GM23338 (cell line): ENCODE results near the gene DDC. TPM values are rescaled to one million over a fixed set of nuclear protein-coding genes. Genes with fewer than 3 reads are reported as not detected.

ENCODE experiments used
- ATAC-seq: fragments of 200-7000 bp; cut with Tn5 transposase; 3 replicates; pipeline ENCODE4 v1.9.1; 2020
- DNase-seq: peaks from one replicate; pipeline ENCODE4 v3.0.0-alpha.2; 2015; ENCODE audit warnings: low spot score
- H2AFZ ChIP-seq: fragments of 200-600 bp; sonication (generic); 2 replicates; pipeline ENCODE4 v1.8.0; 2016; ENCODE audit warnings: antibody characterized with exemption, mild to moderate bottlenecking, moderate library complexity
- H3F3A ChIP-seq: fragments of 200-600 bp; sonication (generic); replicated peaks from 2 replicates; pipeline ENCODE4 v1.8.0; 2017; ENCODE audit warnings: antibody characterized with exemption, mixed run types, low read depth
- H3K27ac ChIP-seq: fragments of 200-600 bp; sonication (generic); 2 replicates; pipeline ENCODE4 v1.6.1; 2016; ENCODE audit warnings: low read depth
- H3K27me3 ChIP-seq: fragments of 200-600 bp; sonication (generic); 2 replicates; pipeline ENCODE4 v1.8.0; 2016; ENCODE audit warnings: mild to moderate bottlenecking, mixed run types, moderate library complexity; ENCODE audit not compliant: insufficient read depth
- H3K36me3 ChIP-seq: fragments of 200-600 bp; sonication (generic); 2 replicates; pipeline ENCODE4 v1.8.0; 2016; ENCODE audit warnings: mild to moderate bottlenecking; ENCODE audit not compliant: insufficient read depth
- H3K4me1 ChIP-seq: fragments of 200-600 bp; sonication (generic); 2 replicates; pipeline ENCODE4 v1.8.0; 2016; ENCODE audit warnings: mild to moderate bottlenecking, moderate library complexity; ENCODE audit not compliant: insufficient read depth
- H3K4me2 ChIP-seq: fragments of 200-600 bp; sonication (generic); 2 replicates; pipeline ENCODE4 v1.7.1; 2017; ENCODE audit warnings: mixed run types
- H3K4me3 ChIP-seq: fragments of 200-600 bp; sonication (generic); 2 replicates; pipeline ENCODE4 v1.6.1; 2016; ENCODE audit warnings: mixed run types
- H3K79me2 ChIP-seq: fragments of 200-600 bp; sonication (generic); replicated peaks from 2 replicates; pipeline ENCODE4 v1.8.0; 2017; ENCODE audit warnings: mild to moderate bottlenecking; ENCODE audit not compliant: insufficient read depth
- H3K9me2 ChIP-seq: fragments of 200-600 bp; sonication (generic); 2 replicates; pipeline ENCODE4 v1.8.0; 2017; ENCODE audit not compliant: insufficient read depth
- H4K20me1 ChIP-seq: fragments of 200-600 bp; sonication (generic); replicated peaks from 2 replicates; pipeline ENCODE4 v1.8.0; 2017; ENCODE audit warnings: mild to moderate bottlenecking; ENCODE audit not compliant: insufficient read depth
- H3K27ac Mint-ChIP-seq: 2 replicates; pipeline ENCODE4 v1.8.0; 2020; ENCODE audit warnings: inconsistent platforms, mild to moderate bottlenecking, moderate library complexity, mixed read lengths
- H3K27me3 Mint-ChIP-seq: 3 replicates; pipeline ENCODE4 v1.8.0; 2022; ENCODE audit warnings: low read depth, mild to moderate bottlenecking, moderate library complexity, mixed read lengths, inconsistent platforms; ENCODE audit not compliant: insufficient read depth, poor library complexity
- H3K36me3 Mint-ChIP-seq: 3 replicates; pipeline ENCODE4 v1.8.0; 2021; ENCODE audit warnings: low read depth, mild to moderate bottlenecking, inconsistent platforms, moderate library complexity, mixed read lengths
- H3K4me1 Mint-ChIP-seq: 3 replicates; pipeline ENCODE4 v1.8.0; 2020; ENCODE audit warnings: mild to moderate bottlenecking, inconsistent platforms, mixed read lengths
- H3K4me3 Mint-ChIP-seq: 3 replicates; pipeline ENCODE4 v1.8.0; 2021; ENCODE audit warnings: moderate library complexity, mild to moderate bottlenecking, inconsistent platforms, mixed read lengths
- H3K9me3 Mint-ChIP-seq: 3 replicates; pipeline ENCODE4 v1.8.0; 2020; ENCODE audit warnings: moderate library complexity, mild to moderate bottlenecking, inconsistent platforms, mixed read lengths
- CREB1 ChIP-seq: fragments of 250-450 bp; sonication (Bioruptor Pico); IDR thresholded peaks from 2 replicates; pipeline ENCODE4 v1.5.0; 2020; ENCODE audit warnings: low read depth, mild to moderate bottlenecking, moderate library complexity
- CTCF ChIP-seq, 2 experiments: fragments of 200-600 bp in 1 of 2; sonication (generic) in 1 of 2; conservative IDR thresholded peaks; 2 replicates each; pipeline versions ENCODE4 v1.5.1 to v1.6.1; 2016 to 2017; ENCODE audit warnings: antibody characterized with exemption in 2 of 2, low read depth in 2 of 2, mild to moderate bottlenecking in 2 of 2, moderate library complexity in 1 of 2
- ETS1 ChIP-seq: IDR thresholded peaks from 2 replicates; pipeline ENCODE4 v1.6.1; 2016; ENCODE audit warnings: antibody characterized with exemption
- EZH2 ChIP-seq: fragments of 200-600 bp; sonication (generic); IDR thresholded peaks from one replicate; pipeline ENCODE4 v1.8.0; 2017; ENCODE audit warnings: antibody characterized with exemption, mild to moderate bottlenecking, low read depth; ENCODE audit not compliant: unreplicated experiment
- JUNB ChIP-seq: IDR thresholded peaks from one replicate; pipeline ENCODE4 v1.6.1; 2016; ENCODE audit warnings: antibody characterized with exemption; ENCODE audit not compliant: unreplicated experiment
- NANOG ChIP-seq: IDR thresholded peaks from 2 replicates; pipeline ENCODE4 v1.6.1; 2016; ENCODE audit warnings: antibody characterized with exemption, borderline replicate concordance
- POLR2AphosphoS5 ChIP-seq: IDR thresholded peaks from 2 replicates; pipeline ENCODE4 v1.6.1; 2016; ENCODE audit warnings: antibody characterized with exemption, low read depth
- REST ChIP-seq: IDR thresholded peaks from one replicate; pipeline ENCODE4 v1.6.1; 2018; ENCODE audit warnings: antibody characterized with exemption; ENCODE audit not compliant: unreplicated experiment
- STAT1 ChIP-seq: IDR thresholded peaks from one replicate; pipeline ENCODE4 v1.6.1; 2016; ENCODE audit warnings: antibody characterized with exemption; ENCODE audit not compliant: unreplicated experiment
- ZNF114 ChIP-seq: fragments of 250-450 bp; sonication (Bioruptor Pico); IDR thresholded peaks from 2 replicates; pipeline ENCODE4 v1.5.0; 2020; ENCODE audit warnings: mild to moderate bottlenecking, moderate library complexity
- polyA plus RNA-seq: library from polyadenylated mRNA; unstranded; fragments of >200 nt; fragmentation: Nextera tagmentation; extraction: Ambion mirVana; gene quantifications from 2 replicates; pipeline ENCODE4 v1.2.1, GENCODE V29; 2016
- total RNA-seq: library from RNA; depleted of rRNA; stranded (reverse); fragments of >200 nt; shearing (Covaris generic); gene quantifications from 2 replicates; pipeline ENCODE4 v1.2.3, GENCODE V29; 2014

Gene DDC
- total and polyA plus RNA-seq, 2 experiments from 2014 or later, result not detected

GRCh38 chr7:50476953-50477625, 88.1 kb downstream of the DDC start:
- Mint-ChIP-seq H3K36me3 (no peaks in the 10 kb centered on the region), H3K9me3 (no peaks in the 10 kb centered on the region), H3K27ac (no peak overlapping the region), H3K4me3 (no peak overlapping the region), H3K4me1 (peaks cover 10% of the 10 kb centered on the region; the same call in 2 of the 3 replicates), H3K27me3 (peaks cover 9% of the 10 kb centered on the region)
- Histone ChIP-seq H3K4me3 (no peak overlapping the region), H4K20me1 (no peaks in the 10 kb centered on the region), H3K4me2 (no peak overlapping the region), H3K27me3 (no peaks in the 10 kb centered on the region), H3K4me1 (no peaks in the 10 kb centered on the region), H3K36me3 (no peaks in the 10 kb centered on the region), H3K27ac (no peak overlapping the region), H3F3A (no peaks in the 10 kb centered on the region), H3K79me2 (no peaks in the 10 kb centered on the region), H3K9me2 (no peaks in the 10 kb centered on the region), H2AFZ (no peak overlapping the region)
- no peak for ATAC-seq
- DNase-seq, result no peak
- TF ChIP-seq POLR2AphosphoS5, result no peak

GRCh38 chr7:50475340-50475739, 89.9 kb downstream of the DDC start:
- no peaks in the 10 kb centered on the region for H3K27me3 ChIP-seq
- peaks cover 10% of the 10 kb centered on the region; the same call in 2 of the 3 replicates for H3K4me1 Mint-ChIP-seq
- no peaks in the 10 kb centered on the region for H4K20me1 ChIP-seq
- ATAC-seq, result no peak
- no peaks in the 10 kb centered on the region for H3K36me3 Mint-ChIP-seq
- H3K27ac ChIP-seq, result no peak overlapping the region
- no peaks in the 10 kb centered on the region for H3K4me1 ChIP-seq
- H3F3A ChIP-seq, result no peaks in the 10 kb centered on the region
- H2AFZ ChIP-seq, result no peak overlapping the region
- no peaks in the 10 kb centered on the region for H3K79me2 ChIP-seq
- H3K9me3 Mint-ChIP-seq, result no peaks in the 10 kb centered on the region; the same call in 2 of the 3 replicates
- H3K36me3 ChIP-seq, result no peaks in the 10 kb centered on the region
- no peaks in the 10 kb centered on the region for H3K9me2 ChIP-seq
- no peak overlapping the region for H3K4me3 ChIP-seq
- no peak overlapping the region for H3K4me2 ChIP-seq
- no peak for TF ChIP-seq EZH2
- TF ChIP-seq ZNF114 (CRISPR knock-in tag), result no peak
- TF ChIP-seq STAT1, result no peak
- TF ChIP-seq CREB1 (CRISPR knock-in tag), result no peak
- TF ChIP-seq ETS1, result no peak
- no peak for TF ChIP-seq CTCF (conservative IDR thresholded peaks at IDR 0.05; ENCODE audit: low read depth in 2 of 2)
- no peak for TF ChIP-seq JUNB
- TF ChIP-seq REST, result no peak
- TF ChIP-seq NANOG, result no peak
- no peak overlapping the region for H3K27ac Mint-ChIP-seq
- DNase-seq, result no peak
- H3K27me3 Mint-ChIP-seq, result peaks cover 7% of the 10 kb centered on the region
- H3K4me3 Mint-ChIP-seq, result no peak overlapping the region
